GM12874 (cell line): ENCODE measurements around the gene CD28.

Experiments
- CTCF ChIP-seq: IDR thresholded peaks from 2 replicates; pipeline ENCODE4 v1.5.1; 2011; ENCODE audit warnings: low read depth, mild to moderate bottlenecking, control low read depth, low read length, moderate library complexity; ENCODE audit not compliant: insufficient read depth

Gene CD28

GRCh38 chr2:203763938-203764664, 57.7 kb downstream of the CD28 start:
- TF ChIP-seq CTCF, result no peak

GRCh38 chr2:203772456-203773165, 66.2 kb downstream of the CD28 start:
- no peak for TF ChIP-seq CTCF

- no peak for TF ChIP-seq CTCF
Measured at GRCh38 chr2:203774760-203775159, 68.3 kb downstream of the CD28 start.

GRCh38 chr2:203775684-203776083, 69.2 kb downstream of the CD28 start:
- no peak for TF ChIP-seq CTCF

GRCh38 chr2:203777030-203777429, 70.6 kb downstream of the CD28 start:
- TF ChIP-seq CTCF, result no peak

GRCh38 chr2:203780231-203780630, 73.8 kb downstream of the CD28 start:
- no peak for TF ChIP-seq CTCF

GRCh38 chr2:203781151-203781550, 74.7 kb downstream of the CD28 start:
- no peak for TF ChIP-seq CTCF
